CD1c-positive myeloid dendritic cell (primary cell): ENCODE measurements around the gene THOC1.

Experiments used
- DNase-seq: peaks from one replicate; pipeline ENCODE4 v3.0.0-alpha.2; 2016; ENCODE audit errors: extremely low spot score

Gene THOC1

GRCh38 chr18:285817-286216 lies 18.0 kb upstream of the THOC1 start:
- DNase-seq = peak; percentile 5

DNA sequence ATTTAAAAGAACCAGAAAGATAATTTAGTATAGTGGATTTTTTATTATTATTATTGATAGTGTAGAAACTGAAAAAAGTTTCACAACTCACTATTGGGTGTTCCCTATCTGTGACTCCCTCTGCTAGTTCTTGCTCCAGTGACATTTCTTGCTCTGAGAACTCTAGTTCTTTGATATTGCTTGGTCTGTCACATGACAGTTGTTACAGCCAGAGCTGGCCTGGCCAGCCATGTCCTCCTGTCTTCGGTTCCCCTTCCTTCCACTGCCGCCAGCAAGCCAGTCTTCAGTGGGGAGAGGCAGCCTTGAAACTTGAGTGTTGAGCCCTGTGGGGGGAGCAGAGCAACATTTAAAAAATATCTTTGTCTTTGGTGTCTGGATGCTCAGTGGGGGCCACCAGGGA lies 7.6 kb upstream of the THOC1 start:
- DNase-seq = peak; percentile 61

GRCh38 chr18:274313-274712 lies 6.5 kb upstream of the THOC1 start:
- DNase-seq = no peak

- no peak for DNase-seq
Observed at GRCh38 chr18:273525-273924, 5.7 kb upstream of the THOC1 start.

DNA sequence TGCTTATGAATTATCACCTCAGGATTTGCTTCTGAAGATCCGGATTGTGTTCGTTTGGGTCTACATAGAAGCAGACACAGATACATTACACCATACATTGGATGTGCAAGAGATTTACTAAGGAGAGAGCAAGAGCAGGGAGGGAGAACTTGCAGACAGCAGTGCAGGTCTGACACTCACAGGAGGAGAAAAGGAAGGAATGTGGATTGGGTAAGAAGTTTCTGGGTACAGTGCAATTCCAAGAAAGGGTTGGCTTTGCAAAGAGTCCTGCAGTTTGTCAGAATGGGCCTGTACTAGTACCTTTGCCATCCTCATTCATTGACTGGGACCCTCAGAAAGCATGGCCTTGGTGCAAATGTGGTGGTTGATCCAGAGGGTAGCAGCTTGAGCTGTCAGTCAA lies 4.8 kb upstream of the THOC1 start:
- no peak for DNase-seq

GRCh38 chr18:269480-270095 lies 1.7 kb upstream of the THOC1 start:
- DNase-seq = peak; percentile 10

DNA sequence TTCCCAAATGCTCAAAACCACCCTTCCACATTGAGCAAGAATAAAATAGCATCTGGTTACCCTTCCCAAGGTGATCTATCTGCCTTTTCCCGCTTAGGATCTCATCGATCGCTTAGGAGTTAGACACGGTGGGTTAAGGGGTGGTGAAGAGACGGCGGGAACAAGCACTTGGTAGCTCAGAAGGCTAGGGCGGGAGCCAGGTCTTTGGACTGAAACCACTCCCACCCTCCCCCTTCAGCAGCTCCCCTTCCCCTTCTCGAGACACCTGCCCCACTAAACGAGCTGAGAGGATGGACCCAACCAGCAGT lies 513 bp downstream of the THOC1 start:
- DNase-seq = no peak

DNA sequence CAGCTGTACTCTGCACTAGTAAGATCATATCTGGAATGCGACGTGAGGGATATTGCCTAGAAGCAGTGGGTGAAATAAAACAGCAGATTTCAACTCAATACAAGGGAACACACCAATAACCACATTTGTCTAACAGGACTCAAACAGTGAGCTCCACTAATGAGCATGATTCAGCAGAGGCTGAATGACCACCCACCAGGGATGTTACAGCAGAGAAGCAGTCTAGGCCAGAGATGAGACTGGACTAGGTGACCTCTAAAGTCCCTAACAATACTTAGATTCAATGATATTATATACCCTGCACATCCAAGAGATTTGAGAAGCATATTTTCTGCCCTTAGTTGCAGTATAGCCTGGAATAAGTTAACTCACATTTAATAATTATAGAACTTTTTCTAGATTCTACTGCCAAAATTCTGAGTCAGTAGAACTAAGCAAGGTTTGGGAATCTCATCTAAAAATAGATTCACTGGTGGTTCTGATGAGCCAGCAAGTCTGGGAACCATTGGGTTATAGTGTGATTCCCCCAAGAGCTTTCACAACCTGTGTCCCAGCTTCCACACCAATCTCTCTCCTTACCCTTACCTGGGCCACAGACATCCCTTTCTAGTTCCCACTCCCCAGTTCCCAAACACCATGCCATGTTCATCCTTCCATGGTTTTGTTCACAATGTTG lies 6.3 kb downstream of the THOC1 start:
- DNase-seq = no peak

GRCh38 chr18:260547-260946 lies 7.3 kb downstream of the THOC1 start:
- DNase-seq = no peak

DNA sequence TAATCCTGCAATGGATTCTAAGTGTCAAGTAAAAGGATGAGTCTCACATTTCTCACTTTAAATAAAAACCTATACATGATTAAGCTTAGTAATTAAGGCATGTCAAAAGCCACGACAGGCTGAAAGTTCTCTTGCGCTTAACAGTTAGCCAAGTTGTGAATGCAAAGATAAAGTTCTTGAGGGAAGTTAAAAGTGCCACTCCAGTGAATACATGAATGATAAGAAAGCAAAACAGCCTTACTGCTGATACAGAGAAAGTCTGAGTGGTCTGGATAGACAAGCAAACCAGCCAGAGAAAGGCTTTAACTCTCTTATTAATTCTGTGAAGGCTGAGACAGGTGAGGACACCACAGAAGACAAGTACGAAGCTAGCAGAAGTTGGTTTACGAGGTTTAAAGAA lies 12.7 kb downstream of the THOC1 start:
- DNase-seq = no peak

- DNase-seq = no peak
Observed at GRCh38 chr18:253121-253520, 14.7 kb downstream of the THOC1 start.

DNA sequence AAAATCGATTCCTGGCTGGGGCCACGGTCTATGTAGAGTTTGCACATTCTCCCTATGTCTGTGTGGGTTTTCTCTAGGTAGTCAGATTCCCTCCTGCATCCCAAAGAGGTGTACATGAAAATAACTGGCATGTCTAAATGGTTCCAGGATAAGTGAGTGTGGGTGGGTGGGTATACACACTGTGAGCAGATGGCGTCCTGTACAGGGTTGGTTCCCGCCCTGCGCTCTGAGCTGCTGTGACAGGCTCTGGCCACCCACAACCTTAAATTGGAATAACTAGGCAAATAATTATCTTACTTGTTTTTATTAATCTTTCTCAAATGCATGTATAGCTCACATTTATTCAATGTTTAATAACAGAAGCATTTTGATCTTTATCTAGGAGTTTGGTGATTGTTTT lies 16.3 kb downstream of the THOC1 start:
- DNase-seq = no peak

DNA sequence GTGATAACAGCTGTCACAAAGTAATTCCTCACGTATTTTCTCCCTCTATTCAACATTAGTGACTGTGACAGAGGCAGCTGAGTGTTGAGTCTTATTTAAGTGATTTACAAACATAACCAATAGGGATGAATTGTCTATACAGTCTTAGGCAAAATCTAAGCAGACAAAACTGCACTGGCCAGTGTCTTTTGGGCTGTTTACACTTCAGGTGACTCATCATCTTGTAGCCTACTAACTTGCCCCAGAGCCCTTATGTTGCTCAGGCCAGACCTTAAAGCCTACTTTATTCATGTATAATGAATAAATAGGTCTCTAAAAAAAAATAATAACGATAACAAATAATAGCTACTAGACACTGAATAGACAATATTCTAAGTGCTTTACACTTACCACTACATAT lies 17.2 kb downstream of the THOC1 start:
- DNase-seq = no peak

DNA sequence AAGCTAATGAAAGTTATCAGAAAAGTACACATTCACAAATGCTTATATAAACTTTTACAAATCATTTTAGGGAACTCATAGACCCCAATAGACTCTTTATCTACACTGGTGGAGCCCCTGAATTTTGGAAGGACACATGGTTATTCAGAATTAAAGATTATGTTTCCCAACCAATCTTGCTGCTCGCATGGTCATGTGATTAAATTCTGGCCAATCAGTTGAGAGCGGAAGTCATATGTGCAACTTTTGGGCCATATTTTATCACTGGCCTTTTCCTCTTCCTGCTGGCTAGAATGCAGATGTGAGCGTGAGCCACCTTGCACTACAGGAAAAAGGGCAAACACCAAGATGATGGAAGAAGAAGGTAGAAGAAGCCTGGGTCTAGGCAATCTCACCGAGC lies 19.8 kb downstream of the THOC1 start:
- no peak for DNase-seq

DNA sequence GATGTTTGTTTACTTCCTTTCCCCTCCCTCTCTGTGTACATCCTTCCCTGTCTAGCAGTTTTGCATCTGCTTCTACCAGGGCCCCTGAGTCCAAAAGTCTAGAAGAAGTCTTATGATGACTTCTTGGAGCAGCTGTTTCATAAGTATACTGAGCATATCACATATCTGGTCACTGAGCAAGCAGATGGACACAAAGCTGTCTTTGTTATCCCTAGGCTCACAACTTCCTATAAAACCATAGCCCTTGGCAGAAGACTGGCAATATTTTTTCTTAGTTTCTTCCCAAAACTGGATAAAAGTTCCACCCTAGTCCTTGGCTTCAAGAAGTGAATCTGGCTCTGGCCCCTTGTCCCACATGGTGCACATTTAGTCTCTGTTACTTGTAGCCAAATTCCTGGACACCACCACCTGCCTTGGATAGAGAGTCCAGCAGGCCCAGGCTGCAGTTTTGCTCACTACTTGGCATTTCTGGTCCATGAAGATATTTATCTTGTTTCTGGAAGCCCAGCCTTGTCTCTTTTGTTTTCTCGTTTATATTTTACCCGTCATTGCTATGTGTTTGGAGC lies 22.5 kb downstream of the THOC1 start:
- DNase-seq = no peak

- DNase-seq = no peak
Observed at GRCh38 chr18:240175-240574, 27.7 kb downstream of the THOC1 start.

- DNase-seq = no peak
Observed at GRCh38 chr18:231563-231962, 36.3 kb downstream of the THOC1 start.

DNA sequence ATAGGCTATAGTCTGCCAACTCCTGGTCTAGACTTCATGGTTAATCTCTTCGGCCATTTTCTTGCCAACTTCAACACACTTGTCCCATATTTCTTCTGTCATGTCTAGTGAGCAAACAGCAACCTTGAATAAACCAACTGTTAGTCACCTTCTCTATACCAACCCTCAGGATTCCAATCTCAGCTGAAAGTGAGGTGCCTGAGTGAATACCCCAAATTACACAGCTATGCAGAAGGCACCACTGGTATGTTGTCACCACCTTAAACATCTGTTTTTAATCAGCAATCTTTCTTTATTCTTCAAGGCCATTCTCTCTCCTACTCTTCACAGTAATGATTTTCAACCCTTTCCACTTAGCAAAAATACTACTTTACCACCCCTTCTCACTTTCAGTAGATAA lies 39.3 kb downstream of the THOC1 start:
- DNase-seq = no peak

DNA sequence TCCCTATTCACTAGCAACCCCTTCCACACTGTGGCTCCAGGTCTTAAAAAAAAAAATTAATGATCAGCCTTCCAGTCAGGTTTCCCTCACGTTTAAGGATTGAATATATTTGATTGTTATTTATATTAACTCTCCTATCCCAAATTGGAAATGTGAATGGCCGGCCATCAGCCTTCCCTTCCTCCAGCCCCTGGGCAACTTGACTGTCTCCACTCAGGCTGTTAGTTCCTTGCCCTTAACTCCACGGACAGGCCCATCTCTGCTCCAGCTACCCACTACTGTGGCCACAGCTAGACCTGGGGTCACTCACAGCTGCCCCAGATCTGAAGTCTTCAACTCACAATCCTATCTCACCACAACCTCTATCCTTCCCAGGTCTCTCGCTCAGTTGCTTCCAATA lies 39.9 kb downstream of the THOC1 start:
- no peak for DNase-seq

- no peak for DNase-seq
Observed at GRCh38 chr18:227374-227773, 40.5 kb downstream of the THOC1 start.

GRCh38 chr18:225745-226144 lies 42.1 kb downstream of the THOC1 start:
- no peak for DNase-seq

GRCh38 chr18:220708-221107 lies 47.1 kb downstream of the THOC1 start:
- DNase-seq = no peak

DNA sequence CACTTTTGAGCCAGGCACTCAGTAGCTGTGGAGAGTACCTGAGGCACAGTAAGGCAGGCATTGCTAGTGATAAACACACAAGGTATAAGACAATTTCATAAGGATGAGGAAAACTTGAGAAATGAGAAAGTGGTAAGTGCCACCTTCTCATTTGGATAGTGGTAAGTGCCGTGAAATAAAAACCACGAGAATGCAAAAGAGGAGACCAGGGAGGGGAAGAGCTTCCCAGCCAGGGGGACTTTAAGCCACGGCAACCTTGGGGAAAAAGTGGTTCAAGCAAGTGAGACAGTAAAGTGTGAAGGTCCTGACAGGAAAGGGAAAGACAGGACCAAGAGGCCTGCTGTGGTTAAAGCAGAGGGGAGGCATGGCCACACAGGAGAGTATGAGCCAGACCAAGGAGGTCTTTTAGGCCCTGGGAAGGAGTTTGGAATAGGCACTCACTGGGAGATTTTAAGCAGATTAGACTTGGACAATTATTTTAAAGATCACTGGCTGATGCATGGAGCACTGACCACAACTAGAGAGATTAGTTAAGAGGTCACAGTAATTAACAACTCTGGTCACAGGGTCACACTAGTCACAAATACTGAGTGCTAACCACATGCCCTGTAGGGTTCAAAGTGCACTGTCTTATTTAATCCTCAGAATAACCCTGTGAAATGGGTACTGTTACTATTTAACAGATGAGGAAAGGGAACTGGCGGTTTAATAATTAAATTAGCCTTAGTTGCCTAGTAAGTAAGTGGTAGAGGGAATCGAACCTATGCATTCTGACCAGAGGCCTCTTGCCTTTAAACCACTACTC lies 50.1 kb downstream of the THOC1 start:
- DNase-seq = no peak
